WTC11 (cell line): Measurements from ENCODE around the gene ZNF683. TPM values are rescaled to one million over a fixed set of nuclear protein-coding genes. Genes with fewer than 3 reads are reported as not detected.

ENCODE experiments used
- ATAC-seq: fragments of 200-7000 bp; cut with Tn5 transposase; 2 replicates; pipeline ENCODE4 v1.10.0; 2021; ENCODE audit warnings: mild to moderate bottlenecking, moderate library complexity
- CTCF ChIA-PET: fragments of 300-600 bp; sonication (Branson Sonifier 250); formaldehyde crosslinking; loops from one replicate; lab custom pipeline; 2021; ENCODE audit warnings: antibody characterized with exemption; lab: Charles Lee
- POLR2A ChIA-PET: fragments of 350-600 bp; sonication (Branson Sonifier 250); formaldehyde crosslinking; loops from one replicate; lab custom pipeline; 2021; ENCODE audit warnings: antibody characterized with exemption; lab: Charles Lee
- DNase-seq: peaks from one replicate; pipeline ENCODE4 v3.0.0; 2021; ENCODE audit warnings: low spot score
- H3K27ac Mint-ChIP-seq: 2 replicates; pipeline ENCODE4 v1.8.0; 2021; ENCODE audit warnings: mixed read lengths
- H3K27me3 Mint-ChIP-seq: 2 replicates; pipeline ENCODE4 v1.8.0; 2021; ENCODE audit warnings: low read depth, mild to moderate bottlenecking, moderate library complexity, mixed read lengths
- H3K36me3 Mint-ChIP-seq: 2 replicates; pipeline ENCODE4 v1.8.0; 2021; ENCODE audit warnings: mixed read lengths
- H3K4me1 Mint-ChIP-seq: 2 replicates; pipeline ENCODE4 v1.8.0; 2022; ENCODE audit warnings: mixed read lengths
- H3K4me3 Mint-ChIP-seq: 2 replicates; pipeline ENCODE4 v1.8.0; 2021; ENCODE audit warnings: mild to moderate bottlenecking, moderate library complexity, mixed read lengths
- H3K9me3 Mint-ChIP-seq: 2 replicates; pipeline ENCODE4 v1.8.0; 2021; ENCODE audit warnings: mixed read lengths
- CREM ChIP-seq: sonication (generic); formaldehyde crosslinking; IDR thresholded peaks from 2 replicates; pipeline ENCODE4 v1.8.1; 2022; ENCODE audit warnings: mild to moderate bottlenecking, missing genetic modification reagents, moderate library complexity
- ESRRA ChIP-seq: sonication (generic); formaldehyde crosslinking; IDR thresholded peaks from 2 replicates; pipeline ENCODE4 v1.8.1; 2022; ENCODE audit warnings: mild to moderate bottlenecking, missing genetic modification reagents, borderline replicate concordance
- ETV6 ChIP-seq: sonication (generic); formaldehyde crosslinking; IDR thresholded peaks from 2 replicates; pipeline ENCODE4 v1.8.1; 2022; ENCODE audit warnings: mild to moderate bottlenecking, missing genetic modification reagents
- FOXJ3 ChIP-seq: sonication (generic); formaldehyde crosslinking; IDR thresholded peaks from 2 replicates; pipeline ENCODE4 v1.9.0; 2021; ENCODE audit warnings: missing genetic modification reagents, mild to moderate bottlenecking, borderline replicate concordance
- FOXP1 ChIP-seq: sonication (generic); formaldehyde crosslinking; IDR thresholded peaks from 2 replicates; pipeline ENCODE4 v1.8.0; 2022; ENCODE audit warnings: missing genetic modification reagents, mild to moderate bottlenecking, moderate library complexity, borderline replicate concordance
- HMGA2 ChIP-seq: fragments of 250-450 bp; sonication (Bioruptor Pico); IDR thresholded peaks from 2 replicates; pipeline ENCODE4 v1.4.0; 2021; ENCODE audit warnings: mild to moderate bottlenecking, moderate library complexity
- IRF2 ChIP-seq: sonication (generic); formaldehyde crosslinking; IDR thresholded peaks from 2 replicates; pipeline ENCODE4 v1.8.0; 2022; ENCODE audit warnings: low read depth, missing genetic modification reagents, borderline replicate concordance
- KAT7 ChIP-seq: sonication (generic); formaldehyde crosslinking; IDR thresholded peaks from 2 replicates; pipeline ENCODE4 v1.8.1; 2023; ENCODE audit warnings: missing genetic modification reagents, mild to moderate bottlenecking, borderline replicate concordance
- NR1H2 ChIP-seq: sonication (generic); formaldehyde crosslinking; IDR thresholded peaks from 2 replicates; pipeline ENCODE4 v1.9.0; 2021; ENCODE audit warnings: mild to moderate bottlenecking, moderate library complexity, missing genetic modification reagents
- OVOL2 ChIP-seq: fragments of 250-450 bp; sonication (Bioruptor Pico); IDR thresholded peaks from 2 replicates; pipeline ENCODE4 v1.9.0; 2021; ENCODE audit warnings: mild to moderate bottlenecking, borderline replicate concordance
- SP1 ChIP-seq: sonication (generic); formaldehyde crosslinking; conservative IDR thresholded peaks from 2 replicates; pipeline ENCODE4 v1.8.1; 2022; ENCODE audit warnings: missing genetic modification reagents
- USF1 ChIP-seq: sonication (generic); formaldehyde crosslinking; IDR thresholded peaks from 2 replicates; pipeline ENCODE4 v1.8.0; 2022; ENCODE audit warnings: mild to moderate bottlenecking, missing genetic modification reagents
- USF2 ChIP-seq: sonication (generic); formaldehyde crosslinking; IDR thresholded peaks from 2 replicates; pipeline ENCODE4 v1.8.1; 2023; ENCODE audit warnings: mild to moderate bottlenecking, missing genetic modification reagents, moderate library complexity
- ZNF121 ChIP-seq: sonication (generic); formaldehyde crosslinking; IDR thresholded peaks from 2 replicates; pipeline ENCODE4 v1.8.0; 2023; ENCODE audit warnings: missing genetic modification reagents
- ZNF263 ChIP-seq: sonication (generic); formaldehyde crosslinking; IDR thresholded peaks from 2 replicates; pipeline ENCODE4 v1.8.1; 2022; ENCODE audit warnings: low read depth, mild to moderate bottlenecking, moderate library complexity, missing genetic modification reagents
- ZNF416 ChIP-seq: fragments of 250-450 bp; sonication (Bioruptor Pico); IDR thresholded peaks from 2 replicates; pipeline ENCODE4 v1.9.0; 2021; ENCODE audit warnings: mild to moderate bottlenecking, inconsistent platforms
- ZNF423 ChIP-seq: fragments of 250-450 bp; sonication (Bioruptor Pico); IDR thresholded peaks from 2 replicates; pipeline ENCODE4 v2.1.2; 2022; ENCODE audit warnings: mild to moderate bottlenecking, moderate library complexity
- ZSCAN18 ChIP-seq: fragments of 250-450 bp; sonication (Bioruptor Pico); IDR thresholded peaks from 2 replicates; pipeline ENCODE4 v2.1.2; 2022; ENCODE audit warnings: mild to moderate bottlenecking, moderate library complexity
- total RNA-seq: library from RNA; stranded (reverse); gene quantifications from 3 replicates; pipeline ENCODE4 v1.2.3, GENCODE V29; 2021
- TF ChIP-seq, protein P1 (sequence below): fragments of 200-600 bp; IDR thresholded peaks from 2 replicates; pipeline ENCODE4 v1.8.0; 2022; ENCODE audit warnings: antibody characterized with exemption
- TF ChIP-seq, protein P2 (sequence below): sonication (generic); formaldehyde crosslinking; IDR thresholded peaks from 2 replicates; pipeline ENCODE4 v1.8.0; 2023; ENCODE audit warnings: missing genetic modification reagents, mild to moderate bottlenecking, borderline replicate concordance
- TF ChIP-seq, protein P3 (sequence below): fragments of 250-450 bp; sonication (Bioruptor Pico); IDR thresholded peaks from 2 replicates; pipeline ENCODE4 v1.9.0; 2021; ENCODE audit warnings: mild to moderate bottlenecking
- TF ChIP-seq, protein P4 (sequence below): fragments of 250-450 bp; sonication (Bioruptor Pico); conservative IDR thresholded peaks from 2 replicates; pipeline ENCODE4 v1.9.0; 2021; ENCODE audit warnings: mild to moderate bottlenecking

ZNF683 gene
- total RNA-seq, 1 experiment from 2014 or later: not detected

- TF ChIP-seq KAT7 (no peak), SP1 (CRISPR knock-in tag) (no peak), NR1H2 (CRISPR knock-in tag) (no peak), HMGA2 (CRISPR knock-in tag) (no peak), ZNF416 (CRISPR knock-in tag) (no peak), ZNF121 (CRISPR knock-in tag) (no peak), FOXJ3 (no peak), OVOL2 (no peak), ETV6 (CRISPR knock-in tag) (no peak), ZNF423 (no peak)
- TF ChIP-seq, protein P1, sequence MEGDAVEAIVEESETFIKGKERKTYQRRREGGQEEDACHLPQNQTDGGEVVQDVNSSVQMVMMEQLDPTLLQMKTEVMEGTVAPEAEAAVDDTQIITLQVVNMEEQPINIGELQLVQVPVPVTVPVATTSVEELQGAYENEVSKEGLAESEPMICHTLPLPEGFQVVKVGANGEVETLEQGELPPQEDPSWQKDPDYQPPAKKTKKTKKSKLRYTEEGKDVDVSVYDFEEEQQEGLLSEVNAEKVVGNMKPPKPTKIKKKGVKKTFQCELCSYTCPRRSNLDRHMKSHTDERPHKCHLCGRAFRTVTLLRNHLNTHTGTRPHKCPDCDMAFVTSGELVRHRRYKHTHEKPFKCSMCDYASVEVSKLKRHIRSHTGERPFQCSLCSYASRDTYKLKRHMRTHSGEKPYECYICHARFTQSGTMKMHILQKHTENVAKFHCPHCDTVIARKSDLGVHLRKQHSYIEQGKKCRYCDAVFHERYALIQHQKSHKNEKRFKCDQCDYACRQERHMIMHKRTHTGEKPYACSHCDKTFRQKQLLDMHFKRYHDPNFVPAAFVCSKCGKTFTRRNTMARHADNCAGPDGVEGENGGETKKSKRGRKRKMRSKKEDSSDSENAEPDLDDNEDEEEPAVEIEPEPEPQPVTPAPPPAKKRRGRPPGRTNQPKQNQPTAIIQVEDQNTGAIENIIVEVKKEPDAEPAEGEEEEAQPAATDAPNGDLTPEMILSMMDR: no peak
These were observed 32.8 kb upstream of the ZNF683 start (continued) for GRCh38 chr1:26405281-26405915.

GRCh38 chr1:26404641-26405040, 32.1 kb upstream of the ZNF683 start:
- CTCF ChIA-PET: interaction anchor here (0.6 to 5.8 kb wide), 5 partner anchors 13 to 119 kb away, joined by 3 to 41 read pairs (median 3); partner anchors contain the start of gene HMGN2
- no peak for DNase-seq
- TF ChIP-seq ESRRA (CRISPR knock-in tag) (no peak), ZNF263 (CRISPR knock-in tag) (no peak), USF1 (CRISPR knock-in tag) (no peak), SP1 (CRISPR knock-in tag) (no peak), IRF2 (no peak), USF2 (CRISPR knock-in tag) (no peak), CREM (CRISPR knock-in tag) (no peak), FOXP1 (CRISPR knock-in tag) (no peak), ZSCAN18 (CRISPR knock-in tag) (no peak)
- TF ChIP-seq, protein P2, sequence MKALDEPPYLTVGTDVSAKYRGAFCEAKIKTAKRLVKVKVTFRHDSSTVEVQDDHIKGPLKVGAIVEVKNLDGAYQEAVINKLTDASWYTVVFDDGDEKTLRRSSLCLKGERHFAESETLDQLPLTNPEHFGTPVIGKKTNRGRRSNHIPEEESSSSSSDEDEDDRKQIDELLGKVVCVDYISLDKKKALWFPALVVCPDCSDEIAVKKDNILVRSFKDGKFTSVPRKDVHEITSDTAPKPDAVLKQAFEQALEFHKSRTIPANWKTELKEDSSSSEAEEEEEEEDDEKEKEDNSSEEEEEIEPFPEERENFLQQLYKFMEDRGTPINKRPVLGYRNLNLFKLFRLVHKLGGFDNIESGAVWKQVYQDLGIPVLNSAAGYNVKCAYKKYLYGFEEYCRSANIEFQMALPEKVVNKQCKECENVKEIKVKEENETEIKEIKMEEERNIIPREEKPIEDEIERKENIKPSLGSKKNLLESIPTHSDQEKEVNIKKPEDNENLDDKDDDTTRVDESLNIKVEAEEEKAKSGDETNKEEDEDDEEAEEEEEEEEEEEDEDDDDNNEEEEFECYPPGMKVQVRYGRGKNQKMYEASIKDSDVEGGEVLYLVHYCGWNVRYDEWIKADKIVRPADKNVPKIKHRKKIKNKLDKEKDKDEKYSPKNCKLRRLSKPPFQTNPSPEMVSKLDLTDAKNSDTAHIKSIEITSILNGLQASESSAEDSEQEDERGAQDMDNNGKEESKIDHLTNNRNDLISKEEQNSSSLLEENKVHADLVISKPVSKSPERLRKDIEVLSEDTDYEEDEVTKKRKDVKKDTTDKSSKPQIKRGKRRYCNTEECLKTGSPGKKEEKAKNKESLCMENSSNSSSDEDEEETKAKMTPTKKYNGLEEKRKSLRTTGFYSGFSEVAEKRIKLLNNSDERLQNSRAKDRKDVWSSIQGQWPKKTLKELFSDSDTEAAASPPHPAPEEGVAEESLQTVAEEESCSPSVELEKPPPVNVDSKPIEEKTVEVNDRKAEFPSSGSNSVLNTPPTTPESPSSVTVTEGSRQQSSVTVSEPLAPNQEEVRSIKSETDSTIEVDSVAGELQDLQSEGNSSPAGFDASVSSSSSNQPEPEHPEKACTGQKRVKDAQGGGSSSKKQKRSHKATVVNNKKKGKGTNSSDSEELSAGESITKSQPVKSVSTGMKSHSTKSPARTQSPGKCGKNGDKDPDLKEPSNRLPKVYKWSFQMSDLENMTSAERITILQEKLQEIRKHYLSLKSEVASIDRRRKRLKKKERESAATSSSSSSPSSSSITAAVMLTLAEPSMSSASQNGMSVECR (CRISPR knock-in tag): no peak
- TF ChIP-seq, protein P3, sequence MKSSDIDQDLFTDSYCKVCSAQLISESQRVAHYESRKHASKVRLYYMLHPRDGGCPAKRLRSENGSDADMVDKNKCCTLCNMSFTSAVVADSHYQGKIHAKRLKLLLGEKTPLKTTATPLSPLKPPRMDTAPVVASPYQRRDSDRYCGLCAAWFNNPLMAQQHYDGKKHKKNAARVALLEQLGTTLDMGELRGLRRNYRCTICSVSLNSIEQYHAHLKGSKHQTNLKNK (CRISPR knock-in tag): no peak
- TF ChIP-seq, protein P4, sequence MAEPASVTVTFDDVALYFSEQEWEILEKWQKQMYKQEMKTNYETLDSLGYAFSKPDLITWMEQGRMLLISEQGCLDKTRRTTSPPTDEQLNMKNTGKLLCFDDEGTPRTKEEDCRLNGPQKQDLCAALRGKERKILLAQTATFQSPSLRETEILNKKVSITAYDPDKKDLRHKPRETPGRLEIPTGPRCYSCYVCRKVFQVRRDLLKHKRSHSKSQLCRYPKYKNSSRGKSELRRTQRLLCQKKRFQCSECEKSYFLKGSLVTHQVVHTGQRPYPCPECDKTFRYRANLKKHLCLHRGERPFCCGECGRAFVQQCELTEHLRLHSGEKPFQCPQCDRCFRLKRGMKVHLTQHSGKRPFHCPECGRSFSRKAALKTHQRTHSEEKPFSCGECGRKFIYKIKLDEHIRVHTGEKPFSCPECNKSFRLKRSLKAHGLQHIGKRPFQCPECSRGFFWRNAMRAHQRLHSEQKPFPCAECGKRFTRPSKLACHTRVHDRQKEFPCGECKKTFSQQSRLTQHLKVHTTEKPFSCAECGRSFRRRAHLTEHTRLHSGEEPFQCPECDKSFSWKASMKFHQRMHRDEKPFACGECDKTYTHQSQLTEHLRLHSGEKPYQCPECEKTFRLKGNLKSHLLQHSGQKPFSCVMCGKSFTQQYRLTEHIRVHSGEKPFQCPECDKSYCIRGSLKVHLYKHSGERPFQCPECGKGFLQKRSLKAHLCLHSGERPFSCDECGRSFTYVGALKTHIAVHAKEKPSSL (CRISPR knock-in tag): no peak
- TF ChIP-seq, all 79 proteins: peak for 0
- no peaks in the 10 kb centered on the region for H3K36me3 Mint-ChIP-seq
- no peak overlapping the region for H3K27ac Mint-ChIP-seq
- H3K9me3 Mint-ChIP-seq: no peaks in the 10 kb centered on the region
- POLR2A ChIA-PET: no interaction called here
- ATAC-seq: no peak
- H3K27me3 Mint-ChIP-seq: no peaks in the 10 kb centered on the region
- peaks cover 10% of the 10 kb centered on the region for H3K4me1 Mint-ChIP-seq
- no peak overlapping the region for H3K4me3 Mint-ChIP-seq
